Activated effector memory CD4-positive, alpha-beta T cell treated with anti-CD3 and anti-CD28 coated beads, Interleukin-2, amount 50 U/mL, for 16 hours (primary cell): ENCODE results near the gene CCDC136.

Experiments
- DNase-seq: peaks from one replicate; pipeline ENCODE4 v3.0.0-alpha.2; 2020

CCDC136 gene

GRCh38 chr7:128791121-128791971 lies at the start of gene CCDC136:
Gene CCDC136 (plus strand): TSS chr7:128791968. CDS start chr7:128792412, 444 bp downstream.
- peak; percentile 91 for DNase-seq

- no peak for DNase-seq
Observed at GRCh38 chr7:128742206-128742605, 49.6 kb upstream of the CCDC136 start.

DNA sequence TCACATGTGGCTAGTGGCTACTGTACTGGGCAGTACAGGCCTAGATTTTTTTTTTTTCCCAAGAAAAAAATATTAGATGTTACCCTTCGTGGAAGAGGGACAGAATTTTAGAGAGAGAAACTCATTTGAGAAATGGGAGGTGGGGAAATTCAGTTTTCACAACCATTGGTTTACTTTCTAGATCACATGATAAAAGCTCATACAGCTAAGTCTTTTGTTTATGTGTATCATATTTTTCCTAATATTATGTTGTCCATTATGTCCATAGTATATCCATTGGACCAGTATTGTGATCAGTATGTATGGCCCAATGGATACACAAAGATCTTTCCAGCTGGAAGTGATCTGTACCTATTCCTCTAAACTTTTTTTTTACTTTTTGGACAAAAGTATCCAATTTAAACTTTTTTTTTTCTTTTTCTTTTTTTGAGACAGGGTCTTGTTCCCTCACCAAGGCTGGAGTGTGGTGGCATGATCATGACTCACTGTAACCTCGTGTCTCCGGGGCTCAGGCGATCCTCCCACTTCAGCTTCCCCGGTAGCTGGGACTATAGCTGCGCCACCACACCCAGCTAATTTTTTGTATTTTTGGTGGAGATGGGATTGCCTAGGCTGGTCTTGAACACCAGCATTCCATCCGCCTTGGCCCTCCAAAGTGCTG lies 48.5 kb upstream of the CCDC136 start:
- DNase-seq = no peak

GRCh38 chr7:128744366-128744905 lies 47.3 kb upstream of the CCDC136 start:
- no peak for DNase-seq

GRCh38 chr7:128745706-128746105 lies 46.1 kb upstream of the CCDC136 start:
- no peak for DNase-seq

GRCh38 chr7:128747327-128748079 lies 44.3 kb upstream of the CCDC136 start:
- no peak for DNase-seq

DNA sequence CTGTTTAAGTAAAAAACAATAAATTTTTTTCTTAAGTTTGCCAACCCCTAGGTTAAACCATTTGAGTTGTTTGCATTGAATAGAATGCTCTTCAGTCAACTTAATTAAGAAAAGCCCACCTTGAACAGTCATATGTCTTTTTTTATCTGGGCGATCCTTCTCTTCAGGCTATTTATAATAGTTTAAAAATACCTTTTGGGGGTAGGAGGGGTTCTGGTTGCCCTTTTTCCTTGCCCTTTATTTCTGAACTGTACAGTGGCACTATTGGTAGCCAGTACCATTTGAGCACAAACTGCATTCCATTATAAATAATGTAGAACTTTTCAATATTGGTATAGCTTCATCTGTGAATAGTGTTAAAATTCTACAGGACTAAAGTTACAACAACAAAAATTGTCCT lies 39.5 kb upstream of the CCDC136 start:
- DNase-seq = no peak

- no peak for DNase-seq
Observed at GRCh38 chr7:128755075-128755818, 36.5 kb upstream of the CCDC136 start.

DNA sequence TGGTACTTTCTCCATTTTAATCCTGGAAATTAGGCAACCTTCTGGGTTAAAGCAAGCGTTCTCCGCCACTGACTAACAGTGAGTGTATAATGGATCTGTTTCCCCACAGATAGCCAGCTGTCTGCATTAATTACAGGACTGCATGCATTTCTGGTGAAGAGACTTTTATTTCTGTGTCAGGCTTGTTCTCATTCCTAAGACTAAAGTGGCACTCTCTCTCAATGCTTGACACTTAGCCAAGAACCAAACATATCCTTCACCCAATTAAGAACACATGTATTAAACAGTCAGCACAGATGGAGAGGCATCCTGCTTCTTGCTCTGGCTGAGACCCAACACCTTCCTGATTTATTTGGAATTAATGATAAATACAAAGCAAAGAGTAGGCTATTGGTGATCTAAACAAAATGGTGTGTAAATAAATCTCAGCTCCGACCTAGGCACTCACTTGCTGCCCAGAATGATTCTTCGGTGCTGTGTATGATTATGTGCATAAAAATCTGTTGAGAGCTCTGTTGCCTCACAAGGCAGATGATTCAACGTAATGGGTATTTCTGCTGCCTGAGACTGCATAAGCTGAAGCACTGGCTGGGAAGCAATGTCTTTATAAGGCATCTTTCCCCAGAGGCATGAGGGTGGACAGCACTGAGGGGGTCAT lies 35.8 kb upstream of the CCDC136 start:
- no peak for DNase-seq

- no peak for DNase-seq
Observed at GRCh38 chr7:128757203-128757602, 34.6 kb upstream of the CCDC136 start.

DNA sequence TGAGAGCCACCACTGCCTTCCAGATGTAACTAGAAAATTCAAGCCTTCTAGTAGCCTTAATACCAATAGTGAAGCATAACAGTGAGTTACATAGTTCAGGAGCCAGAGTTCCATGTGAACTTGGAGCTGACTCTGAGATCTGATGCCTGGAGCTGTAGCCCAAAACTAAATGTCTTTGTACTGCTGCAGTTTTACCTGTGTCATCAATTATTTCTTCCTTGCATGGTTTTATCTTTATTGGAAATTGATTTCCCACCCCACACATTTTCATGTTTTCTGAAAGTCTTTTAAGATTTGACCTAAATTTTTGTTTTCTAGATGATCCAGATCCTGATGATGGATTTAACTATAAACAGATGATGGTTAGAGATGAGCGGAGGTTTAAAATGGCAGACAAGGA lies 33.2 kb upstream of the CCDC136 start:
- DNase-seq = no peak

- DNase-seq = no peak
Observed at GRCh38 chr7:128759242-128759641, 32.5 kb upstream of the CCDC136 start.

DNA sequence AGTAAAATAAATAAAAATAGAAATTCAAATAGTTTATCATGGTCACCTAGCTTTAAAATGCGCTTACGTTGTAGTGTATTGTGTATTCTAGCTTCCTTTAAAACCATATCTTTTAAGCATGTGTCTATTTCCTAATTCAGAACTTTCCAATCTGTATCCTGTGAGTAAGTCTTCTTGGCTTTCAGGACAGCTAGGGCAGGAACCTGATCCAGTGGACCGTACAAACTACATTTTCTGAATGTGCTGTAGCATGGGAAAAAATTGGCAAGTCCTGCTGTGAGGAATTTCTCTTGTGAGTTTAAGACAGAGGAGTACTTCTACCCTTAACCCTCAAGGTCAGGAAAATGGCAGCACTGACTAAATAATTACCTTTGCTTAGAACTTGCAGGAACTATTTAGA lies 28.2 kb upstream of the CCDC136 start:
- no peak for DNase-seq

- DNase-seq = no peak
Observed at GRCh38 chr7:128767475-128768110, 24.2 kb upstream of the CCDC136 start.

- no peak for DNase-seq
Observed at GRCh38 chr7:128770233-128770632, 21.5 kb upstream of the CCDC136 start.

DNA sequence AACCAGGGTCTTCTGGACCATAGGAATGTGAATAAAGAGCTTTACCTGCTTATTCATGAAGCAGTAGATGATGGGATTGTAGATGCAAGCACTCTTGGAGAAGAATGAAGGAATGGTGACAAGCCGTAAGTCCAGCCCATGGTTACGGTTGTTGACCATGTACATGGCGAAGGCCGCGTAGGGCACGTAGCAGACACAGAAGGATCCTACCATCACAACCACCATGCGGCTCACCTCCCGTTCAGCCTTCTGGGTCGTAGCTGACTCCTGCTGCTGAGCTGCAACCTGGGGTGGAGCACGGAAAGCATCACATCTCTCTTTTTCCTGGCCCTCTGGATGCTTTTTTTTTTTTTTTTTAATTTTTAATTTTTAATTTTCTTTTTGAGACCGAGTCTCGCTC lies 18.2 kb upstream of the CCDC136 start:
- DNase-seq = no peak

GRCh38 chr7:128774029-128774689 lies 17.6 kb upstream of the CCDC136 start:
- DNase-seq = no peak

DNA sequence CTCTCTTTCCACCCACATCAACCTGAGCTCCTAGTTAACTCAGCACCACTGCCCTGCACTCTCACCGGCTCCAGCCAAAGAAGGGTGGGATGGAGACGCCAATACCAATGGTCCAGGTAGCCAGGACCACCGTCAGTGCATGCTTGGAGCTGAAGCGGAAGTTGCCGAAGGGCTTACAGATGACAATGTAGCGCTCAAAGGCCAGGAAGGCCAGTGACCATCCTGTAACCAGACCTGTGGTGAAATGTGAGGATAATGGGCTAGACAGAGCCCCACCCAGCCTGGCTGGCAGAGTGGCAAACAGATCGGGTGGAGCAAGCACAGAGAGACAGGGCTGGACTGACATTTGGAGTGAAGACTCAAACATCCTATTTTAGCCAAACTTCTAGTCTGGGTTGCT lies 16.8 kb upstream of the CCDC136 start:
- no peak for DNase-seq

DNA sequence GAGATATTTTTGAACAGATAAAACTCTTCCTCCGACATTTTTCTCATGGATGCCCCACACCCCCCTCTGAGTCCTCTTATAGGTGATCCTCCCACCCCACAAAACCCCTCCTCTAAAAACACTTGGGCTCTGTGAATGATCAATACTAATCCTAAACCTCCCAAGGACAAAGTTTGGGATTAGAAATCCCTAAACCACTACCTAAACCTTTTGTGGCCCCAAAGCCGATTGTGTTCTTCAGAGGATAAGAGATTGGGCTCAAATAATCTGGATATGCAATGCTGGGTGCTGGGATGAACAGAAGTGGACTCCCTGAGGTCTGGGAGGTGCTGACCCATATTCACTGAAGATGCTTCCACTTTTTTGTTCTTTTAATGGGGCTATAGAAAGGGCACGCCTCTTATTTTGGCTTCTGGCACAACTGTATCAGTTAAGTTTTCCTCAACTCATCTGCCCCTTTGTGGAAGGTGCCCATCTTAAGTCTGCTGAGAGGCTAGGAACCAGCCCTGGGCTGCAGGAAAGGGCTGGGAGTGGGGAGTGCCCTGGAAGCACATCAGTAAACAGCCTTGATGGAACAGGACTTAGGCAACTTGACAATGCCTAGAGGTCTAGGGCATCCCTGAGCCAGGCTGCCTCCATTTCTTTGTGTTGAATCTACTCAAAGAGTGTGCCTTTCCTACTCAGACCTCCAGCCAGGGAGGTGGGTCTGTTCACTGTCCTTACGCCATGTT lies 15.9 kb upstream of the CCDC136 start, which contains the start of gene OPN1SW:
TSS of gene OPN1SW (minus strand) at position 51 of the 731 bp plus-strand sequence. CDS start at position 38, 13 bp downstream.
- DNase-seq = no peak
